ENCODE data around the gene INS.

- TF ChIP-seq, protein P1, sequence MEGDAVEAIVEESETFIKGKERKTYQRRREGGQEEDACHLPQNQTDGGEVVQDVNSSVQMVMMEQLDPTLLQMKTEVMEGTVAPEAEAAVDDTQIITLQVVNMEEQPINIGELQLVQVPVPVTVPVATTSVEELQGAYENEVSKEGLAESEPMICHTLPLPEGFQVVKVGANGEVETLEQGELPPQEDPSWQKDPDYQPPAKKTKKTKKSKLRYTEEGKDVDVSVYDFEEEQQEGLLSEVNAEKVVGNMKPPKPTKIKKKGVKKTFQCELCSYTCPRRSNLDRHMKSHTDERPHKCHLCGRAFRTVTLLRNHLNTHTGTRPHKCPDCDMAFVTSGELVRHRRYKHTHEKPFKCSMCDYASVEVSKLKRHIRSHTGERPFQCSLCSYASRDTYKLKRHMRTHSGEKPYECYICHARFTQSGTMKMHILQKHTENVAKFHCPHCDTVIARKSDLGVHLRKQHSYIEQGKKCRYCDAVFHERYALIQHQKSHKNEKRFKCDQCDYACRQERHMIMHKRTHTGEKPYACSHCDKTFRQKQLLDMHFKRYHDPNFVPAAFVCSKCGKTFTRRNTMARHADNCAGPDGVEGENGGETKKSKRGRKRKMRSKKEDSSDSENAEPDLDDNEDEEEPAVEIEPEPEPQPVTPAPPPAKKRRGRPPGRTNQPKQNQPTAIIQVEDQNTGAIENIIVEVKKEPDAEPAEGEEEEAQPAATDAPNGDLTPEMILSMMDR (IDR thresholded peaks at IDR 0.05): no peak
- TF ChIP-seq POLR2A (IDR thresholded peaks at IDR 0.05): no peak
Measured at GRCh38 chr11:2169005-2169378, 8.0 kb upstream of the INS start.

All from esophagus squamous epithelium (tissue), 4 donors.